ENCODE results near the gene SLC35E4. TPM values are rescaled to one million over a fixed set of nuclear protein-coding genes. Genes with fewer than 3 reads are reported as not detected.

Gene SLC35E4
- total RNA-seq, 2 donors from 2014 or later: 0.99 to 3.4 TPM

DNA sequence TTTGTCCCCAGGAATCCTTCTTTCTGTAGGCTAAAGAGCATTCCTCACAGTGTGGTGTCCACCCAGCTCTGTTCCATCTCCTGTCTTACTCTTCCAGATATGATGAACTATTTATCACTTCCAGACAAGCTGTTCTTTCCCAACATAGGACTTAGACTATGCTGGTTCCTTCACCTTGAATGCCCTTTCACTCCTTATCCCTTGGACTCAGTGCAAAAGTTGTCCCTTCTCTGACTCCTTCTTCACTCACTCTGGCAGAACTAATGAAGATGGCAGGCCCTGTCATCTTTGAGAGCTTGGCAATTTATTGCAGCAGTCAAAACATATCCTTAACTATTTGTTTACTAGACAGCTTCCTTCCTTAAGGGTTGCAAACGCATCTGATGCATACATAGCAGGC, 55.6 kb downstream of the SLC35E4 start:
- Histone ChIP-seq H3K9me3 (no peaks in the 10 kb centered on the region), H3K27me3 (no peaks in the 10 kb centered on the region), H3K4me3 (no peak overlapping the region), H3K27ac (no peak overlapping the region), H3K4me1 (peaks cover 14% of the 10 kb centered on the region), H3K36me3 (replicated peaks in 1 of 2; ENCODE audit: insufficient read depth in 1 of 2, low read depth in 2 of 2) (no peaks in the 10 kb centered on the region)
- no peak for ATAC-seq
- DNase-seq: no peak
- 70 to 79% methylated on average over 1 of the region's 1 CpG for WGBS, 2 donors
- intact Hi-C loops (cut with DNase I): no loop called here
- TF ChIP-seq, protein P1, sequence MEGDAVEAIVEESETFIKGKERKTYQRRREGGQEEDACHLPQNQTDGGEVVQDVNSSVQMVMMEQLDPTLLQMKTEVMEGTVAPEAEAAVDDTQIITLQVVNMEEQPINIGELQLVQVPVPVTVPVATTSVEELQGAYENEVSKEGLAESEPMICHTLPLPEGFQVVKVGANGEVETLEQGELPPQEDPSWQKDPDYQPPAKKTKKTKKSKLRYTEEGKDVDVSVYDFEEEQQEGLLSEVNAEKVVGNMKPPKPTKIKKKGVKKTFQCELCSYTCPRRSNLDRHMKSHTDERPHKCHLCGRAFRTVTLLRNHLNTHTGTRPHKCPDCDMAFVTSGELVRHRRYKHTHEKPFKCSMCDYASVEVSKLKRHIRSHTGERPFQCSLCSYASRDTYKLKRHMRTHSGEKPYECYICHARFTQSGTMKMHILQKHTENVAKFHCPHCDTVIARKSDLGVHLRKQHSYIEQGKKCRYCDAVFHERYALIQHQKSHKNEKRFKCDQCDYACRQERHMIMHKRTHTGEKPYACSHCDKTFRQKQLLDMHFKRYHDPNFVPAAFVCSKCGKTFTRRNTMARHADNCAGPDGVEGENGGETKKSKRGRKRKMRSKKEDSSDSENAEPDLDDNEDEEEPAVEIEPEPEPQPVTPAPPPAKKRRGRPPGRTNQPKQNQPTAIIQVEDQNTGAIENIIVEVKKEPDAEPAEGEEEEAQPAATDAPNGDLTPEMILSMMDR (IDR thresholded peaks at IDR 0.05): no peak
- TF ChIP-seq POLR2A (IDR thresholded peaks at IDR 0.05): no peak

DNA sequence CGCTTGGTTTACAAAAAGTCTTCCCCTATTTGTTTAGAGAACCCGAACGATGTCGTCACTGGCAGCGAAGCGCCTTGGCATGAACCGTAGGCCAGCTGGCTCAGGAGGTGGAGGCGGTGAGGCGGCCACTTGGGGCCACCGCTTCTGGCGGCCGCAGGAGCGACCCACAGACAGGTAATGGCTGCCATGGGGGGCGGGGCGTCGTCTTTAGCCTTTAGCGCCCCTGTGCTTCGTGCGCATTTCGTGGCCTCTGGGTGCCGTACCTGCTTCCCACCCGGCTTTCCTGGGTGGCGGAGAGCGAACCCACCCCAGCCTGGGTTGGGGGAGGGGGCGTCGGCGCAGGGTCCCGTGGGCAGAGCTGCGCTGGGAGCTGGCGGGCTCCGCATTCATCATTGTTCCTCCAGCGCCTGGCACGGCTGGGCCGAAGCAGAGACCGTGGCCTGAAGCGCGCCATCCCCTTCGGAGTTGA, 58.6 kb downstream of the SLC35E4 start:
- Histone ChIP-seq H3K9me3 (no peaks in the 10 kb centered on the region), H3K36me3 (replicated peaks in 1 of 2; ENCODE audit: insufficient read depth in 1 of 2, low read depth in 2 of 2) (no peaks in the 10 kb centered on the region), H3K4me1 (peaks cover 15% of the 10 kb centered on the region), H3K27me3 (no peaks in the 10 kb centered on the region), H3K4me3 (peak overlapping the region; percentile 19 to 62), H3K27ac (peak overlapping the region; percentile 83 to 96 (median 88))
- intact Hi-C loops (cut with DNase I): no loop called here
- peak; percentile 75 to 89 (median 82) for DNase-seq
- WGBS, 2 donors: 0 to 1% methylated on average over 1 to 35 of the region's 38 CpGs
- ATAC-seq: peak; percentile 83
- TF ChIP-seq, protein P1 (IDR thresholded peaks at IDR 0.05): peak in 4 of 7 experiments; percentile 11 to 14 (median 14)
- peak; percentile 27 to 54 (median 52) for TF ChIP-seq POLR2A (IDR thresholded peaks at IDR 0.05)

DNA sequence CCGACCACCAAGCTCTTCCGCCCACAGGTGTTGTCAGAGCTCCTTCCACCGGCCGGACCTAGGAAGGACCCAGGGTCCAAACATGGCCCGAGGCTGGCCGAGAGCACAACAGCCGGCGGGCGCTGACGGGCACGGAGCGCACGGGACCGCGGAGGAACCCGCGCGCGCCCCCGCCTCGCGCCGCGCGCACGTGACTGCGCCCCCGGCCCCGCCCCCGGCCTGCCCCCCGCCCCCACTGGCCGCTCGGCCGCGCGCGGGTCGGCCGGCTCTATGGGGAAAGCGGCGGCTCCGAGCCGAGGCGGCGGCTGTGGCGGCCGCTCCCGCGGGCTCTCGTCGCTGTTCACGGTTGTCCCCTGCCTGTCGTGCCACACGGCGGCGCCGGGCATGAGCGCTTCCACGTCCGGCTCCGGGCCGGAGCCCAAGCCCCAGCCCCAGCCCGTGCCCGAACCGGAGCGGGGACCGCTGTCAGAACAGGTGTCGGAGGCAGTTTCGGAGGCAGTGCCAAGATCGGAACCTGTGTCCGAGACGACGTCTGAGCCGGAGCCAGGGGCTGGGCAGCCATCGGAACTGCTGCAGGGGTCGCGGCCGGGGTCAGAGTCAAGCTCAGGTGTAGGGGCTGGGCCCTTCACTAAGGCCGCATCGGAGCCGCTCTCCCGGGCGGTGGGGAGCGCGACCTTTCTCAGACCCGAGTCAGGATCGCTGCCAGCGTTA, 59.2 kb downstream of the SLC35E4 start, which contains the start of gene OSBP2:
OSBP2 (plus strand) TSS at position 235 of the 711 bp plus-strand sequence; CDS start at position 271, 36 bp downstream.
- WGBS, 2 donors: 1 to 2% methylated on average over 7 to 61 of the region's 88 CpGs
- H3K4me1 ChIP-seq: peaks cover 15% of the 10 kb centered on the region
- H3K9me3 ChIP-seq: no peaks in the 10 kb centered on the region
- DNase-seq: peak; percentile 52 to 67 (median 57)
- TF ChIP-seq, protein P1 (IDR thresholded peaks at IDR 0.05): peak in 3 of 7 experiments; percentile 5 to 12 (median 11)
- TF ChIP-seq POLR2A (IDR thresholded peaks at IDR 0.05): peak; percentile 19 to 52 (median 27)
- H3K36me3 ChIP-seq (replicated peaks in 1 of 2; ENCODE audit: insufficient read depth in 1 of 2, low read depth in 2 of 2): no peaks in the 10 kb centered on the region
- intact Hi-C loops (cut with DNase I): no loop called here
- ATAC-seq: peak; percentile 83
- H3K27me3 ChIP-seq: no peaks in the 10 kb centered on the region
- peak within 1 kb of the TSS; percentile 22 to 62 for H3K4me3 ChIP-seq
- peak within 1 kb of the TSS; percentile 83 to 96 (median 88) for H3K27ac ChIP-seq

DNA sequence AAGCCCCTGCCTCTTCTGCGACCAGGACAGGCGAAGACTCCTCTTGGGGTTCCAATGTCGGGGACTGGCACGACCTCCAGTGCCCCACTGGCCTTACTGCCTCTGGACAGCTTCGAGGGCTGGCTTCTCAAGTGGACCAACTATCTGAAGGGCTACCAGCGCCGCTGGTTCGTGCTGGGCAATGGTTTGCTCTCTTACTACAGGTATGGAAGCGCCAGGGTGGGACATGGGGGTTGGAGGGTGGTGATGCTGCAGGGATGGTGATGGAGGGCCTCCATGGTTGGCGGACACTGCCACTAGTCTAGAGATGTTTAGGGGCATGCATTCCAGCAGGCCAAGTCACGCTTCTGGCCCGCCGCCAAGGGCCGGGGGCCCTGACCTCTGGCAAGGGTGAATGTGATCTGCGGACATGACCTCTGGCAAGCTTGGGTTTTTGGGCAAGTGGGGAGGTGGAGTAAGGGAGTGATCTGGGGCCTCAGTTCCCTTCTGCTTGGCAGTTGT, 59.8 kb downstream of the SLC35E4 start:
- Histone ChIP-seq H3K4me1 (peaks cover 15% of the 10 kb centered on the region), H3K27ac (peak overlapping the region in 2 of 4 donors; percentile 82 to 83), H3K27me3 (no peaks in the 10 kb centered on the region), H3K9me3 (no peaks in the 10 kb centered on the region), H3K4me3 (peak overlapping the region; percentile 13 to 22), H3K36me3 (replicated peaks in 1 of 2; ENCODE audit: insufficient read depth in 1 of 2, low read depth in 2 of 2) (no peaks in the 10 kb centered on the region)
- intact Hi-C loops (cut with DNase I): no loop called here
- TF ChIP-seq, protein P1 (IDR thresholded peaks at IDR 0.05): no peak
- no peak for TF ChIP-seq POLR2A (IDR thresholded peaks at IDR 0.05)
- ATAC-seq (no peak), DNase-seq (peak in 3 of 4 donors; percentile 8 to 27 (median 22))
- WGBS, 2 donors: 37% methylated on average over 15 of the region's 15 CpGs; no CpG with 5 or more reads in 1 of the 2 donors

Measured in body of pancreas (tissue), 4 donors.